ENCODE measurements around the gene ZBTB7A.

DNA sequence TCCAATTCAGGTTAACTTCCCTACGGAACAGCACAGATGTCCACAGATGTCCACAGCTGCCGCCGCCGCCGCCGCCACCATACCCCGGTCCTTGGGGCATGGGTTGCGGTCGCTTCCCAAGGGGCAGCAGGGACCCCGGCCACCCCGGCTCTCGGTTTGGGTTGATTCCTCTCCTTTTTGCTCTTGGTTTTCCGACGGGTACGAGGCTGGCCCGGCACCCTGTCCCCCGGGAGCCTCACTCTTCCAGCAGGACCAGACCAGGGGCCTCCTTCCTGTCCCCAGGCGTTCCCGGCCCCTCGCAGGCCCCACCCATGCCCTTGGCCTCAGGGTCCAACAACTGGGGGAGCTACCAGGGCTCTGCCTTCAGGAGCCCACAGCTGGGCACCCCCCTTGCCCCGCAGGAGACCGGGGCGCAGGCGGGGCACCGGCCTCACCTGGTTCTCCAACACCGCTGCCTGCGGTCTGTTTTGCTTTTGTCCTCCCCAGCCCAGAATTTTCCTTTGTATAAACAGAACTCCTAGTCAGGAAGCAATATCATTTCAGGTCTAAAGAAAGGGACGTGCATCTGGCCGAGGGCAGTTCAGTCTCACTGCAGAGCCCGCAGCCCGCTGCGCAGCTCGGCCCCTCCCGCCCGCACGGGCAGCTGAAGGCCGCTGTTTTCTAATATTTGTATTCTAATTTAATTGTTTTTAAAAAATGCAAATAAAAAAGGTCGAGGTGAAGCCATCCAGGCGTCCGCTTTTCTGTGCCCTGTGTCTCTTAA lies 27.9 kb downstream of the ZBTB7A start:
- TF ChIP-seq EP300 (IDR thresholded peaks at IDR 0.05): no peak
- no peak for TF ChIP-seq POLR2AphosphoS5 (IDR thresholded peaks at IDR 0.05)
- no peak for TF ChIP-seq POLR2A (IDR thresholded peaks at IDR 0.05)
- TF ChIP-seq, protein P1, sequence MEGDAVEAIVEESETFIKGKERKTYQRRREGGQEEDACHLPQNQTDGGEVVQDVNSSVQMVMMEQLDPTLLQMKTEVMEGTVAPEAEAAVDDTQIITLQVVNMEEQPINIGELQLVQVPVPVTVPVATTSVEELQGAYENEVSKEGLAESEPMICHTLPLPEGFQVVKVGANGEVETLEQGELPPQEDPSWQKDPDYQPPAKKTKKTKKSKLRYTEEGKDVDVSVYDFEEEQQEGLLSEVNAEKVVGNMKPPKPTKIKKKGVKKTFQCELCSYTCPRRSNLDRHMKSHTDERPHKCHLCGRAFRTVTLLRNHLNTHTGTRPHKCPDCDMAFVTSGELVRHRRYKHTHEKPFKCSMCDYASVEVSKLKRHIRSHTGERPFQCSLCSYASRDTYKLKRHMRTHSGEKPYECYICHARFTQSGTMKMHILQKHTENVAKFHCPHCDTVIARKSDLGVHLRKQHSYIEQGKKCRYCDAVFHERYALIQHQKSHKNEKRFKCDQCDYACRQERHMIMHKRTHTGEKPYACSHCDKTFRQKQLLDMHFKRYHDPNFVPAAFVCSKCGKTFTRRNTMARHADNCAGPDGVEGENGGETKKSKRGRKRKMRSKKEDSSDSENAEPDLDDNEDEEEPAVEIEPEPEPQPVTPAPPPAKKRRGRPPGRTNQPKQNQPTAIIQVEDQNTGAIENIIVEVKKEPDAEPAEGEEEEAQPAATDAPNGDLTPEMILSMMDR (IDR thresholded peaks at IDR 0.05): no peak

Measured in upper lobe of left lung (tissue), 4 donors.